Effector CD8-positive, alpha-beta T cell (primary cell): ENCODE results near the gene RPL19.

Experiments used
- DNase-seq: peaks from one replicate; lab custom pipeline; 2025; lab: John Stamatoyannopoulos, UW

RPL19 gene

GRCh38 chr17:39197380-39198185, 2.5 kb upstream of the RPL19 start, which contains the start of gene CACNB1:
Gene CACNB1 (minus strand): TSS chr17:39197669. CDS start chr17:39197495, 174 bp downstream.
- DNase-seq = peak; percentile 68

DNA sequence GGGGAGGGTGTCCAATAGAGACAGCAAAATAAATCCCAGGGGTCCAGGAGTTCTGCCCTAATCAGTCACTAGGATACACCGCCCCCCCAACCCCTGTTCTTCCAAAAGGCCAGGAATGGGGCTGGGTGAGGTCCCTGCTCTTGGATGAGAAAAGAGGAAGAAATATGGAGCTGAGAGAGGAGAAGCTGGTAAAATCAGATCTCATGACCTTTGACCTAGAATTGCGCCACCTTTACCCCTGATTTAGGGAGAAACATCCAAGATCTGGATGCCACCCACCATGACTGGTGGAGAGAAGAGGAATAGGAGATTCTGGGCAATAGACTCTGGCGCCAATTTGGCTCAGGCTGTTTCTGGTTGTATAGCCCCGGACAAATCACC, 1.9 kb upstream of the RPL19 start:
- DNase-seq = no peak

- DNase-seq = peak; percentile 79
Observed at GRCh38 chr17:39199820-39200069, 338 bp upstream of the RPL19 start.

GRCh38 chr17:39200957-39201510, 951 bp downstream of the RPL19 start:
- DNase-seq = no peak

GRCh38 chr17:39204245-39204644, 4.2 kb downstream of the RPL19 start:
- no peak for DNase-seq

DNA sequence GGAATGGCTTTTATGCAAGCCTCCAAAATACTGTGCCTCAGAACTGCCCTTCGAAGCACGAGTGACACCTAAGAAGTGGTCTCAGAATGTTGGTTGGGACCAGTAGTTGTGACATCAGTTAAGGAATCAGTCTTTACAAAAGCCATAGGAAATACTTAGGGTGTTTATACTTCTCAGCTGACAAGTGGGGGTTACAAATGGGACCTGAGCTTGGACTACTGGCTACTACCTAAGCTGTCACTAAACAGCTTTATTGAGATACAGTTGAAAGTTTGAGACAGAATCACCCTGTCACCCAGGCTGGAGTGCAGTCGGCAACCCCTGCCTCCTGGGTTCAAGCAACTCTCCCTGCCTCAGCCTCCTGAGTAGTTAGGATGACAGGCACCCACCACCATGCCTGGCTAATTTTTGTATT, 5.0 kb downstream of the RPL19 start:
- no peak for DNase-seq

DNA sequence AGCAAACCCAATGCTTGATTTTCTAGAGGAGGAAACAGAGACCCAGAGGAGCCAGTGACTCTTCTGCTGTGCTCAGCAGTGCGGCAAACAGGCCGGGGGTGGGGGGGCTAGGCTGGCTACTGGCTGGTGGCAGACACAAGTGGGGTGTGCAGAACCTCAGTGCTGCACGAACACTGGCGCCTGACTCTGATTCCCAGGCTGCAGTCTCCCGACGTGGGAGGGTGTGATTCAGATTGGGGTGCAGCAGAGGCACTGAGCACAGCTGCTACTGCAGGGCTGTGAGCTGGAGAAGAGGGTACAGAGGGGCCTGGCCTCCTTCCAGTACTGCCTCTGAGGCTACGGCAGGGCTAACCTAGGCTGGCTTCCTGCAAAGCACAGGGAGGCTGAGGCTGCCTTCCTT, 8.1 kb downstream of the RPL19 start:
- no peak for DNase-seq

- DNase-seq = no peak
Observed at GRCh38 chr17:39208893-39209292, 8.8 kb downstream of the RPL19 start.

DNA sequence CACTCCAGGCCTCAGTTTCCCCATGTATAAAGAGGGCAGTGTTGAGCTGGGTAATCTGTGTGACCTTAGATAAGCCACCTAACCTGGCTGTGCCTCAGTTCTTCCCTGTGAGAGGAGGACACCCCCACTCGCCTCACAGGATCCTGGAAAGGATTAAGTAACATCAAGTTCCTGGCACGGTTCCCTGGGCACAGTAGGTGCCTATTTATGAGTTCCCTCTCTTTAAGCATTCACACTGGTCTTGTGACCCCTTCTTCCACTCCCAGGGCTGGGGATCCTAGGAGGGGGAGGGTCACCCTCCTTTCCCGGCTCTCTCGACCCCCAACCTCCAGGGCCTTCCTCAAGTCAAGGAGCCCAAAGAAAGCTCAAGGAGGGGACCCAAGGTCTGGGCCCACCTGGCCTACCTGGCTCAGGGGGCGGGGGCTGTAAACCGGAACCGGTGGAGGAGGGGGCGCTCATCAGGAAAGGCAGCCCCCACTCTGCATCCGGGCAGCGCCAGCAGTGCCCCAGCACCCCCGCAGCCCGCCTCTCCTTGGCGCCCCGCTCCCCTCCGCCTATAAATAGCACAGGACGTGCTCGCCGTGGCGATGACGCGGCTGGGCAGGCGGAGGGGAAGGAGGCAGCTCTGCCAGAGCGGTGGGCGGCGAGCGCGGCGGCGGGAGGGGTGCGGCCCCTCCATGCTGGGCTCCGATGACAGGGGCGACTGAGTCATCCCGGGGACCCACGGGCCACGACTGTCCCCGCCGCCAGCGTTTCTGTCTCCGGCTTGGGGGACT, 9.4 kb downstream of the RPL19 start:
- DNase-seq = peak; percentile 68

DNA sequence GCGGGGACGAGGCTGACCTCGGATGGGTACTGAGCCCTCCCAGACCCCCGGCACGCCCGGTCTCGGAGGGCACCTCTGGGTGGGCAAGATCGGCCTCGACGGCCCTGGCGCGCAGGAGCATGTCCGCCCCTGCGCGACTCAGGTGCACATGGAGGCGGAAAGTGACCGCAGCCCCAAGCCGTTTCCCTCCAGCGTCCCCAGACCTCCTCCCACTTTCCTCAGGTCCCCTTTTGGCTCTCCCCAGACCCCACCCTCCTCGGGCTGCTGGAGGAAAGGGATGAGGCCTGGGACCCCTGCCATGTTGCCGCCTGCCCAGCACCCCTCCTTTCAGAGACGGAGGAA, 10.0 kb downstream of the RPL19 start:
- DNase-seq = no peak

- no peak for DNase-seq
Observed at GRCh38 chr17:39212195-39212810, 12.2 kb downstream of the RPL19 start.

GRCh38 chr17:39212841-39213480, 12.9 kb downstream of the RPL19 start:
- DNase-seq = no peak

DNA sequence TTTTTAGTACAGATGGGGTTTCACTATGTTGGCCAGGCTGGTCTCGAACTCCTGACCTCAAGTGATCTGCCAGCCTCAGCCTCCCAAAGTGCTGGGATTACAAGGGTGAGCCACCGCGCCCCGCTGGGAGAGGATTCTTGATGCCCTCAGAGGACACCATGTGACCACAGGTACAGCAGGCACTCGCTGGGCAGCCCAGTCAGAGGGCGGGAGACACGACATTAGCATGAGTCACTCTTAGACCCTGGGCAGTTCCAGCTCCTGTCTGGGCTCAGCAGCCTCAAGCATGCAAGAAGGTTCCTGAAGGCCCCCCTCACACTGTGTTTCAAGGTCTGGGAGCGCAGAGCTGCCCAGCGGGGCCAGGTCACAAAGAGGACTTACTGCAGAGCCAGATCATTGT, 13.8 kb downstream of the RPL19 start:
- no peak for DNase-seq

GRCh38 chr17:39217734-39218369, 17.8 kb downstream of the RPL19 start:
- no peak for DNase-seq

DNA sequence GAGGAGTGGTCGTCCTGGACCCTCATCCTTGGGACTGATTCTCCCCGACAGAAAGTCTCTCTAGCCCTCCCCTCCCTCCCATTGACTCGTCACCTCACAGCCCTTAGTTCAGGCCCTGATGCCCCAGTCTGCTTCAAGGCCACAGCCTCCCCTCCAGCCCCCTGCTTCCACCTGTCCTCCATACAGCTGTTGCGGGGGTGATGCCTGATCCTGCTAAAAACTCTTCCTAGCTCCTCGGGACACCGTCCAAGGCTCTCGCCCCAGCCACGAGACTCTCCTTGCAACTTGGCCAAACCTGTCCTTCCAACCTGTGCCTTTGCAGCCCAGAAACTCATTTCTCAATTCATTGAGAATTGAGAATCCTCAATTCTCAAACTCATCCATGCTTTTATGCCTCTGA, 18.8 kb downstream of the RPL19 start:
- DNase-seq = no peak

DNA sequence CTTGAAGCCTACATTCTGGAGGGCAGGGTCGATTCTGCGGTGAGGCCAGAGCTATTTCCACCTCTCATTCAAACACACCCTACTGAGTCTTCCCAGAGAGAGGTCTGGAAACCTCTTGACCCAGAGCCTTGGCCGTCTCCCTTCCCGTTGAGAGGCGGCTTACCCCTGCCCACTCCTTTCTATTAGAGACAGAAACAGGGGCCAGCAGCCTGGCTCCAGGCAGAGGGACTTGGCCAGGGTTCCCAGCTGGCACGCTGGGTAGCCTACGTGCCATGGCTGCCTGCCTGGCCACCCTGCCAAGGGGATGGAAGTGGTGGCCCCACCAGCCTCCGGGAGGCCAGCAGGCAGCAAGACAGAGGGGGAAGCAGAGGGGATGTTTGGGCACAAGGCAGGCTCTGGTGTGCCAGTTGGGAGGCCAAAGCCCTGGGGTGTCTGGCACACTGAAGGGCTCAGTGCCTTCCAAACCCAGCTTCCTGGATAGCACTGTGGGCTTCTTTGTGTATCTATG, 19.6 kb downstream of the RPL19 start:
- DNase-seq = no peak

DNA sequence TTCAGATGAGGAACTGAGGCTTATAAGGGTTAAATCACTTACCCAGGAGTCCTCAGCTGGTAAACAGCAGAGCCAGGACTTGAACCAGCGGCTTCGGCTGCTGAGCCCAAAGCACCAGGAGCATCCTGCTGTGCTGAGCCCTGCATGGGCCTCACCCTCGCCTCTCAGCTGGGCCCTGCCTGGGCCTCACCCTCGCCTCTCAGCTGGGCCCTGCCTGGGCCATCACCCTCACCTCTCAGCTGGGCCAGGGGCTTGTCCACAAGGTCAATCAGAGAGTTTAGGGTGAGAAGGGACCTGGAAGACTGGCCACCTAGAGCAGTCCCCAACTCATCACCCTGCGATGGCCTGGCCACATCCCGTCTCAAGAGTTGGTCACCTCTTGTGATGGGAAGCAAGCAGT, 21.5 kb downstream of the RPL19 start:
- DNase-seq = no peak

DNA sequence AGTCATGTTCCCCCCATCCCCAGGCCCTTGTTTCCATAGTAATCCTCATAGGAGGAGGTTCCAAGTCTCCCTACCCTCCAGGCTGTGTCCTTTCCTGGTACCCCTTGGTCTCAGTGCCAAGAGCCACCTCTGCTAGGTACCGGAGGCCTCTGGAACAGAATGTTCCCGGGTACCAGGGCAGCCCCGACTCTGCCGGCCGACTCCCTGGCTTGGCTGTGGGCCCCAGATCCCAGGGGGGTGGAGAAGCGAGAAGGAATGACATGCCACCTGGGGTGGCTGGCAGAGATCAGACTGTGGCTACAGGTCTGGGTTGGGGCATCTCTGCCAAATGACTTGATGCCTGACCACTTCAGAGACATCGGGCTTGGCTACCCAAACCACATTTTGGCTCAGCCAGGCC, 22.1 kb downstream of the RPL19 start:
- DNase-seq = no peak

DNA sequence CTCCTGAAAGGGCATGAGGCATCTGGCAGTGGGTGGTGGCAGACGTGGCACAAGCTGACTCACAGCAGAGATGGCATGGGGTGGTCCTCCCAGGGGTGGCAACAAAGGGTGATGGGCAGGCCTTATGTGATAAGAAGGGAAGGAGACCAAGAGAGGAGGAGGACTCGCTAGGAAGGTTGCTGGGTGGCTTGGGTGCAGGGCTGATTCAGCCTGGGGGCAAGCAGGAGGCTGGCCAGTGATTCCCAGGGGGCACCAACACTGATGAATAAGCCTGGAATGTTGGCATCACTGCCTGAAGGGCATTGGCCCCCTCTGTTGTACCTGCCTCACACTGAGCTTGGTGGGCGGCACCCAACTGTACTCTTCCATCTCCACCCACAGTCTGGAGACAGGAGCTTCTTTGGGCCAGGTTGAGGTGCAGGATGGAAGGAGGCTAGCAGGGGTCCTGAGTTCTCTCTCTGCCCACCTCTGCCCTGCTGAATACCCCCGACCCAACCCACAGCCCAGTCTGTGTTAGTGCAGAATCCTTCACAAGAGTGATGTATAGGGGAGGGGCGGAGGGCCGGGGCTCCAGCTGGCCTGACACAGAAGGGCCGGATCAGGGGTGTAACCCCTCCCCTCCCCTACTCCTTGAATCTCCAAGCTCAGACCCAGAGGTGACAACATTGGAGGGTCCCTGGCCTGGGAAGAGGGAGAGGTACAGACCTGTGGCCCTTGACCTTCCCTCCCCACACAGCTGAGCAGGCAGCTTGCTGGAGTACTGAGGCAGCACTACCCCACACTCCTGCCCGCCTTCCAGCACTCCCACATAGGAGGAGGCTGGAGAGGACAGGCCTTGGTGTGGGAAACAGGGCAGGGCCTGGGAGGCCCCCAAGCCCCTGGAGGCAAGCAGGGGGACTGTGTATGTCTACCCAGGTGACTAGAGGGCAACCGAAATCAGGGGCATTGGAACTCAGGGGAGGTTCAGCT, 23.1 kb downstream of the RPL19 start:
- no peak for DNase-seq
